Thyroid gland (tissue), 4 donors: ENCODE measurements around the gene TM2D3.
"Not testable (repeated sequence)": the region's sequence is repeated elsewhere in the genome, so short reads cannot be mapped to it uniquely, and the experiment has no call there.

ENCODE experiments used
- POLR2A ChIP-seq, 2 donors: fragments of 450-650 bp; IDR thresholded peaks; one replicate each; pipeline ENCODE4 v1.6.1; 2017; ENCODE audit warnings: antibody characterized with exemption in 2 of 2, mild to moderate bottlenecking in 2 of 2, moderate library complexity in 1 of 2
- TF ChIP-seq, protein P1 (sequence below), 6 experiments: fragments of 200-600 bp in 3 of 6; fragments of 450-650 bp in 3 of 6; sonication (generic) in 3 of 6; IDR thresholded peaks; one replicate each; pipeline ENCODE4 v1.5.1; 2016 to 2019; ENCODE audit warnings: antibody characterized with exemption in 6 of 6, mild to moderate bottlenecking in 2 of 6, inconsistent platforms in 1 of 6, moderate library complexity in 1 of 6

DNA sequence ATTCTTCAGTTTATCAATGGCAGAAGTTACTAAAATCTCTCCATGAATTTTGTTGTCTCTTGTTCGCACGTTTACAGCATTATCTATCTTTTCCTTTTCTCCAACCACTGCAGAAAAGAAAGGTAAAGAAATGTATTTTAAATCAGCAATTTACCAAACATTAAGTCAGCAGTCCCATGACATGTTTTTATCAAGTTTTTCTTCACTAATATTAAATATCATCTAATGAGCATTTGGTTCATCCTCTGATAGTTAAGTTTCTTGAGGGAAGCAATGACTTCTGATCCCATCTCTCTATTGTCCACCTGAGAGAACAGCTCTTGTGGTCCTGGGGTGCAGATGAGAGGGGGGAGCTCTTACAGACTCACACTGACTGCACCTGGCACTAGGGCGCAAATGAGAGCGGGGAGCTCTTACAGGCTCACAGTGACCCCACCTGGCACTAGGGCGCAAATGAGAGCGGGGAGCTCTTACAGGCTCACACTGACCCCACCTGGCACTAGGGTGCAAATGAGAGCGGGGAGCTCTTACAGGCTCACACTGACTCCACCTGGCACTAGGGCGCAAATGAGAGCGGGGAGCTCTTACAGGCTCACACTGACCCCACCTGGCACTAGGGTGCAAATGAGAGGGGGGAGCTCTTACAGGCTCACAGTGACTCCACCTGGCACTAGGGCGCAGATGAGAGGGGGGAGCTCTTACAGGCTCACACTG, 2.6 kb upstream of the TM2D3 start:
- TF ChIP-seq, protein P1, sequence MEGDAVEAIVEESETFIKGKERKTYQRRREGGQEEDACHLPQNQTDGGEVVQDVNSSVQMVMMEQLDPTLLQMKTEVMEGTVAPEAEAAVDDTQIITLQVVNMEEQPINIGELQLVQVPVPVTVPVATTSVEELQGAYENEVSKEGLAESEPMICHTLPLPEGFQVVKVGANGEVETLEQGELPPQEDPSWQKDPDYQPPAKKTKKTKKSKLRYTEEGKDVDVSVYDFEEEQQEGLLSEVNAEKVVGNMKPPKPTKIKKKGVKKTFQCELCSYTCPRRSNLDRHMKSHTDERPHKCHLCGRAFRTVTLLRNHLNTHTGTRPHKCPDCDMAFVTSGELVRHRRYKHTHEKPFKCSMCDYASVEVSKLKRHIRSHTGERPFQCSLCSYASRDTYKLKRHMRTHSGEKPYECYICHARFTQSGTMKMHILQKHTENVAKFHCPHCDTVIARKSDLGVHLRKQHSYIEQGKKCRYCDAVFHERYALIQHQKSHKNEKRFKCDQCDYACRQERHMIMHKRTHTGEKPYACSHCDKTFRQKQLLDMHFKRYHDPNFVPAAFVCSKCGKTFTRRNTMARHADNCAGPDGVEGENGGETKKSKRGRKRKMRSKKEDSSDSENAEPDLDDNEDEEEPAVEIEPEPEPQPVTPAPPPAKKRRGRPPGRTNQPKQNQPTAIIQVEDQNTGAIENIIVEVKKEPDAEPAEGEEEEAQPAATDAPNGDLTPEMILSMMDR (IDR thresholded peaks at IDR 0.05): not testable (repeated sequence)
- not testable (repeated sequence) for TF ChIP-seq POLR2A (IDR thresholded peaks at IDR 0.05)
